Gastroesophageal sphincter (tissue), 4 donors: Measurements from ENCODE around the gene DLK2. TPM values are rescaled to one million over a fixed set of nuclear protein-coding genes. Genes with fewer than 3 reads are reported as not detected.
A peak's percentile ranks its signal among the peaks of the same experiment; 100 is the strongest.

Experiments used
- ATAC-seq: fragments of 150-250 bp; one replicate; pipeline ENCODE4 v1.9.1; 2016; ENCODE audit warnings: mild to moderate bottlenecking, moderate library complexity
- H3K27ac ChIP-seq, 4 donors: fragments of 200-600 bp; sonication (generic) in 3 of 4; 1 replicate in 3 of 4; 2 replicates in 1 of 4; pipeline ENCODE4 v1.5.1; 2016 to 2019
- H3K27me3 ChIP-seq: fragments of 200-600 bp; sonication (generic); one replicate; pipeline ENCODE4 v1.5.1; 2019
- H3K36me3 ChIP-seq, 2 donors: fragments of 200-600 bp; sonication (generic); one replicate each; pipeline ENCODE4 v1.5.1; 2019; ENCODE audit warnings: control low read depth in 1 of 2
- H3K4me1 ChIP-seq, 3 donors: fragments of 200-600 bp; sonication (generic); 1 replicate in 2 of 3; 2 replicates in 1 of 3; pipeline ENCODE4 v1.5.1; 2016 to 2019; ENCODE audit warnings: control low read depth in 2 of 3
- H3K4me3 ChIP-seq, 2 donors: fragments of 200-600 bp; sonication (generic); one replicate each; pipeline ENCODE4 v1.5.1; 2019; ENCODE audit warnings: mild to moderate bottlenecking in 1 of 2, moderate library complexity in 1 of 2
- H3K9me3 ChIP-seq, 3 donors: fragments of 200-600 bp; sonication (generic); one replicate each; pipeline ENCODE4 v1.5.1; 2017 to 2019; ENCODE audit warnings: control low read depth in 2 of 3
- CTCF ChIP-seq, 4 experiments: fragments of 200-600 bp in 2 of 4; fragments of 450-650 bp in 2 of 4; sonication (generic) in 1 of 4; IDR thresholded peaks; one replicate each; pipeline ENCODE4 v1.5.1; 2017 to 2019; ENCODE audit warnings: antibody characterized with exemption in 4 of 4, mild to moderate bottlenecking in 2 of 4, moderate library complexity in 2 of 4
- EP300 ChIP-seq: sonication (generic); formaldehyde crosslinking; IDR thresholded peaks from one replicate; pipeline ENCODE4 v1.6.1; 2017; ENCODE audit warnings: antibody characterized with exemption, mild to moderate bottlenecking
- POLR2A ChIP-seq, 2 donors: fragments of 450-650 bp; IDR thresholded peaks; one replicate each; pipeline ENCODE4 v1.6.1; 2017; ENCODE audit warnings: antibody characterized with exemption in 2 of 2, mild to moderate bottlenecking in 2 of 2, moderate library complexity in 1 of 2
- POLR2AphosphoS5 ChIP-seq: sonication (generic); formaldehyde crosslinking; IDR thresholded peaks from one replicate; pipeline ENCODE4 v1.6.1; 2017; ENCODE audit warnings: antibody characterized with exemption
- WGBS, 2 donors: methylation state at CpG; one replicate each; pipeline ENCODE4 v1.1.5; 2018; ENCODE audit warnings: low coverage in 1 of 2; 5-methylcytosine and 5-hydroxymethylcytosine counted together
- total RNA-seq, 4 donors: library from RNA; depleted of rRNA; stranded (reverse); fragments of >200 nt; gene quantifications; one replicate each; pipeline ENCODE4 v1.1.0, GENCODE V29; 2016

Gene DLK2
- total RNA-seq, 4 donors from 2014 or later, result 0.54 TPM; not detected in 3

- TF ChIP-seq CTCF (IDR thresholded peaks at IDR 0.05) (no peak), EP300 (no peak), POLR2A (IDR thresholded peaks at IDR 0.05) (no peak), POLR2AphosphoS5 (no peak)
- ATAC-seq, result no peak
- whole genome bisulfite sequencing, 2 donors, result 52 to 74% methylated on average over 4 to 5 of the region's 9 CpGs
- Histone ChIP-seq H3K36me3 (peaks cover 0 to 80% of the 10 kb centered on the region in 2 donors), H3K4me1 (peaks cover 4 to 25% (median 20%) of the 10 kb centered on the region in 3 donors), H3K27me3 (no peaks in the 10 kb centered on the region), H3K27ac (peak overlapping the region in 3 of 4 donors; percentile 64 to 71 (median 69)), H3K4me3 (no peak overlapping the region), H3K9me3 (no peaks in the 10 kb centered on the region)
These were observed 19.5 kb downstream of the DLK2 start for GRCh38 chr6:43435682-43436437.

- Histone ChIP-seq H3K4me1 (peaks cover 4 to 28% (median 20%) of the 10 kb centered on the region in 3 donors), H3K36me3 (peaks cover 0 to 72% of the 10 kb centered on the region in 2 donors), H3K9me3 (no peaks in the 10 kb centered on the region), H3K4me3 (no peak overlapping the region), H3K27ac (no peak overlapping the region), H3K27me3 (no peaks in the 10 kb centered on the region)
- WGBS, 2 donors, result 95 to 100% methylated on average over 3 to 4 of the region's 4 CpGs
- TF ChIP-seq CTCF (IDR thresholded peaks at IDR 0.05) (no peak), POLR2A (IDR thresholded peaks at IDR 0.05) (no peak), POLR2AphosphoS5 (no peak), EP300 (no peak)
- ATAC-seq, result no peak
These were observed 20.4 kb downstream of the DLK2 start for GRCh38 chr6:43434943-43435342.

- Histone ChIP-seq H3K27ac (no peak overlapping the region), H3K4me1 (peaks cover 4 to 35% (median 25%) of the 10 kb centered on the region in 3 donors), H3K27me3 (no peaks in the 10 kb centered on the region), H3K4me3 (no peak overlapping the region), H3K36me3 (peaks cover 0 to 65% of the 10 kb centered on the region in 2 donors), H3K9me3 (no peaks in the 10 kb centered on the region)
- 62% methylated on average over 2 of the region's 15 CpGs; no CpG with 5 or more reads in 1 of the 2 donors for WGBS, 2 donors
- no peak for TF ChIP-seq POLR2AphosphoS5
- no peak for TF ChIP-seq CTCF (IDR thresholded peaks at IDR 0.05)
- no peak for TF ChIP-seq EP300
- no peak for ATAC-seq
These were observed 21.1 kb downstream of the DLK2 start for GRCh38 chr6:43434001-43434840.

GRCh38 chr6:43433148-43433547 lies 22.2 kb downstream of the DLK2 start:
- Histone ChIP-seq H3K36me3 (peaks cover 0 to 54% of the 10 kb centered on the region in 2 donors), H3K27me3 (no peaks in the 10 kb centered on the region), H3K27ac (no peak overlapping the region), H3K4me1 (peaks cover 4 to 46% (median 35%) of the 10 kb centered on the region in 3 donors), H3K9me3 (no peaks in the 10 kb centered on the region), H3K4me3 (no peak overlapping the region)
- no peak for ATAC-seq
- no CpG with 5 or more reads among the region's 8 CpGs for WGBS, 2 donors
- no peak for TF ChIP-seq POLR2AphosphoS5
- TF ChIP-seq CTCF (IDR thresholded peaks at IDR 0.05), result no peak
- TF ChIP-seq EP300, result no peak
- no peak for TF ChIP-seq POLR2A (IDR thresholded peaks at IDR 0.05)
